Stimulated activated CD4-positive, alpha-beta T cell treated with anti-CD3 and anti-CD28 coated beads, Interleukin-4, amount 100 ng/mL, for 1 hour (primary cell): Measurements from ENCODE around the gene FHDC1.

Source experiments
- DNase-seq: peaks from one replicate; pipeline ENCODE4 v3.0.0-alpha.2; 2020

FHDC1 gene

GRCh38 chr4:152961014-152961772 lies 25.1 kb downstream of the FHDC1 start:
- no peak for DNase-seq

- DNase-seq: no peak
Observed at GRCh38 chr4:152961773-152962115, 25.6 kb downstream of the FHDC1 start.

DNA sequence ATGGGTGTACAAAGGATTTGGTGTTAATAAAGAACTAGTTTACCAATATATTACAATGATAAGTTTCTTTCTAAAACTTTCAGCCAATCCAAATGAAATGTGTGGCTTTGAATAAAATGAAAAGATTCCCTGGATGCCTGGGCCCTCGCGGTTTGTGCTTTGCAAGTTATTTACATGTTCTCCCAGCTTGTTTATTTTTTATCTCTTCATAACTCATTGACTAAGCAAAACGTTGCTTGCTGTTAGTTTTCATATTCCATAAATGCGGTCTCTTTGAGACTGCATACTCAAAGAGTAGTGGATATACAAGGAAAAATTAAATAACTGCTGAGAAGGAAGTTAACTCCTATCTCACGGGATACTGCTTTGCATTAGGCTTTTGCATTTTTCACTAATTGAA lies 26.0 kb downstream of the FHDC1 start:
- no peak for DNase-seq

DNA sequence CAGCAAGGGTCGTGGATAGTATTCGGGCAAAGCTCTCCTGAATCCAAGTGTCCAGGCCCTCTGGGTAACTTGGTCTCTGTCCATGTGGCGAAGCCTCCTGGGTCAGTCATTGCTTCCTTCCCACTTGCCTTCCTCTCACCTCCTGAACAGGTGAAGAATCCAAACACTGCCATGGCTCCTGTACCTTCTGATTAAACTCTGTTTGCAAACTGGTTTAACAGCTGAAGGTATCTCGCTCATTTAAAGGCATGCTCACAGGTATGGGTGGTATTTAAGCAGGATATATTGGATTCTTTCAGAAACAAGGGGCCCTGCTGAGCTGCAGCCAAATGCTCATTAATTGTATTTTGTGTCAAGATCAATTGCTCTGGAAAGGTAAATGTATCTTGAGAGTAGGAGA lies 28.2 kb downstream of the FHDC1 start:
- DNase-seq: no peak

- DNase-seq: no peak
Observed at GRCh38 chr4:152965611-152966010, 29.5 kb downstream of the FHDC1 start.

GRCh38 chr4:152967907-152968306 lies 31.8 kb downstream of the FHDC1 start:
- no peak for DNase-seq

- DNase-seq: no peak
Observed at GRCh38 chr4:152968806-152969394, 32.8 kb downstream of the FHDC1 start.

DNA sequence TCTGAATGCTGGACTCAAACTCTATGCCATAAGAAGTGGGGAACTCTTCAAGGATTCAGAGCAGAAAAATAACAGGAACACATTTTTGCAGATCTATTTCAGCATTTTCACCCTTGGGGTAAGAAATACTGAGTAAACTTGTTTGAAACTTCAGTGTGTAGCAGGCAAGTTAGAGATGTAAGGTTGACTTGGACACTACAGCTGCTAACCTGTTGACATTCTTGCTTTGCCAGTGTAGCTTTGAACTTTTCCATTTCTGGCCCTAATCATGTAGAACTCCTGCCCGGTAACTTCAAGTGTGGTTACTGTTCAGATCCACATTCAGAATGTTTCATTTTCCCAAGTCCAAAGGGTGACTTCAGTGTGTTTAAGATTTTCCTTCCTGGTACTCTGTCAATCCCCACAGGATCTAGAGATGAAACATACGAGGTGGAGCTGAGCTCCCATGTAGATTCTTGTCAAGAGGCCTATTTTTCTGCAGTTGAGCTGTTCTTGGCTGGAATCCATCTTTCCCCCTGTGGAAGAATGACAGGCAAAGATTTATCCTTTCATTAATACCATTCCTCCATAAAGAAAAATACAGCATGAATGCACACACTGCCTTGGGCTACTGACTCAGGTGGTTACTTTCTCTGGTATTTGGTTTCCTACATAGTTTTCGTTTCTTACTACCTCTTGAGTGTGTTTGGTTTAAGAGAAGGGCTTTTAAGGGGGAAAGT lies 34.1 kb downstream of the FHDC1 start:
- DNase-seq: no peak

GRCh38 chr4:152971053-152971452 lies 34.9 kb downstream of the FHDC1 start:
- DNase-seq: no peak

DNA sequence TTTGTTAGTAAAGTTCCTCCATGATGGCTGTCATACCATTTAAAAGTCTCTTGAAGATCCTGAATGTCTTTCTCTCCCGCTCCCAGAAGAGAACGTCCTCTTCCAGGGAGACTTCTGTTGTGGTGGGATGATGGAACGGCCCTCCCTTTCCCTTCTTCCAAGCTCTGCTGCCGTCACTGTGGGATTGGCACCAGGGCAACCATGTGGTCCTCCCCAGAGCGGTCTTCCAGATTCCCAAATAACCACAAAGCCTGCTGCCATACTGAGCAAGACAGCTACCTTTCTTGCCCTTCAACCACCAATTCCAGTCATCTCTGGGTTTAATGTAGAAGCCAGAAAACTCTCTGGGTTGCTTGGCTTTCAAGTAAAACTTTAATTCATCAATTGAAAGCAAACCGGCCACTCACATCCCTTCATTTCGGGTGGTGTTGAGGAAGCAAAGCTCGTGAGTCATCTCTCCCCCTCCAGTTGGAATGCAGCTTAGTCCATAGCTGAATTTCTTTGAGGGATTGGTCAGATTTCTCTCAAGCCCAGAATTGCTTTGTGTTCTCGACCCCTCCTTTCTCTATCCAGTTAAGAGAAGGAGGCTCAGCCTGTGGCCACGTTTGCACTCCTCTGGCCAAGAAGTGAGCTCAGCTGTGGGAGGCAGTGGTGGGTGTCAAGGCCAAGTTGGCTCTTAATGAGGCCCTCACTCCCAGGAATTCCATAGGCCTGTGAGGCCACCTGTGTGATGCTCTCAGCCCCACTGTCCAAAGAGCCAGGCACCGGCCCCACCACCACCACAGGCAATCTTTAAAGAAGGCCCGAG lies 36.9 kb downstream of the FHDC1 start:
- DNase-seq: no peak

DNA sequence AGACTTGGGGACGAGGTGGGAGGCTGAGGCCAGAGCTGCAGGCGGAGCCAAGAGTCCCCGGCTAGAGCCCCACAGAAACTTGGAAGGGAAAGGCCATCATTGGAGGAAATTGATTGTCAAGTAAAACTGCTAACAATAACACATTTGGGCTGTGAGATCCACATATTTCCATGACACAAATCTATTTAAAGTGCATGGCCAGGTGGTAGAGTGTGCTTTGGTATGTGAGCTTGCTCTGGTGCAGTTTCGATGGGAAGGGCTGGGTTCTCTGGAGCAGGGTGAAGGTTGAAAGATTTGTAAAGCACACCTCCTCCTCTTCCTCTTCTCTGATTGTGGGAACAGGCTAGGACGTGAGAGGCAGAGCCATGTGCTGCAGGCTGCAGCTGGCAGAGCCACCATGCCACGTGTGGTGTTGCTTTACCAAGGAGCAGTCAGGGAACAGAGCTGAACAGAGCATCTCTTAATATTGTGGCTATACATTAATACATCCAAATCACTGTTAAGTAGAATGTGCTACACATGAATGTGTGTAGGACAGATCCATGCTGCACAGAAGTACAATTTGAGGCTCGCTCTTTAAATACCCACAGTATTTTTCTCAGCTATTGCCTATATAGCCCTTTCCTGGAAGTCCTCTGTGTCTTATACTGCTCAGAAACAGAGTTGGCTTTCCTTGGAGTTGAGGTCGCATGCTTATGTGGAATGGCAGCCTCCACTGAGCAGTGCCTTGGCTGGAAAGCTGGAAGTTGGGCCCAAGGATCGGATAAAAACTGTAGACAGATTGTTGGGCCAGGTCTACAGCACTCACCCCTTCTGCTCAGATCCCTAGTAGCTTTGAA lies 37.7 kb downstream of the FHDC1 start:
- no peak for DNase-seq

GRCh38 chr4:152974468-152975379 lies 38.6 kb downstream of the FHDC1 start:
- no peak for DNase-seq

DNA sequence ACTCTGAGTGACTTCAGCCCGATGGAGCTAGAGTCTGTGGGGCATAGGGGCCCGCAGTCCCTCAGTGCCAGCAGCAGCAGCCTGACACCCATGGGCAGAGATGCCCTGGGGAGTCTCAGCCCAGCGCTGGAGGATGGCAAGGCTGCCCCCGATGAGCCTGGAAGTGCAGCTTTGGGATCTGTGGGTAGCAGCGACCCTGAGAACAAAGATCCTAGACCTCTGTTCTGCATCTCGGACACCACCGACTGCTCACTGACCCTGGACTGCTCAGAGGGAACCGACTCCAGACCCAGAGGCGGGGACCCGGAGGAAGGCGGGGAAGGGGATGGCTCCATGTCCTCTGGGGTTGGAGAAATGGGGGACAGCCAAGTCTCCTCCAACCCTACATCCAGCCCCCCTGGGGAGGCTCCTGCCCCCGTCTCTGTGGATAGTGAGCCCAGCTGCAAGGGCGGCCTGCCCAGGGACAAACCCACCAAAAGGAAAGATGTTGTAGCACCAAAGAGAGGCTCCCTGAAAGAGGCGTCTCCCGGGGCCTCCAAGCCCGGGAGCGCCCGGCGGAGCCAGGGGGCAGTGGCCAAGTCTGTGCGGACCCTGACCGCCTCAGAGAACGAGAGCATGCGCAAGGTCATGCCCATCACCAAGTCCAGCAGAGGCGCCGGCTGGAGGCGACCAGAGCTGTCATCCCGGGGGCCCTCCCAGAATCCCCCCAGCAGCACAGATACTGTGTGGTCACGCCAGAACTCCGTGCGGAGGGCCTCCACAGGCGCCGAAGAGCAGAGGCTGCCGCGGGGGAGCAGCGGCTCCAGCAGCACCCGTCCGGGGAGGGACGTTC lies 39.5 kb downstream of the FHDC1 start:
- no peak for DNase-seq

DNA sequence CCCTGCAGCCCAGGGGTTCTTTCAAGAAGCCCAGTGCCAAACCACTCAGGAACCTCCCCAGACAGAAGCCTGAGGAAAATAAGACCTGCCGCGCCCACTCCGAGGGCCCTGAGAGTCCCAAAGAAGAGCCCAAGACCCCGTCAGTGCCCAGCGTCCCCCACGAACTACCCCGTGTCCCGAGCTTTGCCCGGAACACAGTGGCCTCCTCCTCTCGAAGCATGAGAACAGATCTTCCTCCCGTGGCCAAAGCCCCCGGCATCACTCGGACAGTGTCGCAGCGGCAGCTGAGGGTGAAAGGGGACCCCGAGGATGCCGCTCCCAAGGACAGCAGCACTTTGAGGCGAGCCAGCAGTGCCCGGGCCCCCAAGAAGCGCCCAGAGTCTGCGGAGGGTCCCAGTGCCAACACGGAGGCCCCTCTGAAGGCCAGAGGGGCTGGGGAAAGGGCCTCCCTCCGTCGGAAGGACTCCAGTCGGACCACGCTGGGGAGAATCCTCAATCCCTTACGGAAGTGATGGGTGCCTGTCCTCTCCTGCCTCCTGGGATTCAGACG lies 40.2 kb downstream of the FHDC1 start:
- DNase-seq: no peak

GRCh38 chr4:152979731-152980330 lies 43.7 kb downstream of the FHDC1 start:
- DNase-seq: no peak

- DNase-seq: no peak
Observed at GRCh38 chr4:152981278-152981677, 45.2 kb downstream of the FHDC1 start.

- DNase-seq: no peak
Observed at GRCh38 chr4:152981842-152982241, 45.7 kb downstream of the FHDC1 start.

GRCh38 chr4:152983221-152983620 lies 47.1 kb downstream of the FHDC1 start:
- no peak for DNase-seq

GRCh38 chr4:152983774-152984411 lies 47.8 kb downstream of the FHDC1 start:
- DNase-seq: no peak
